ENCODE results near the gene OR6C3.
"Not testable (repeated sequence)": the region's sequence is repeated elsewhere in the genome, so short reads cannot be mapped to it uniquely, and the experiment has no call there.

Gene OR6C3

GRCh38 chr12:55330446-55330845 lies at the start of gene OR6C3:
Gene OR6C3 (plus strand): TSS chr12:55330746. CDS start chr12:55331701, 955 bp downstream.
- DNase-seq (ENCODE audit: low spot score): no peak

DNA sequence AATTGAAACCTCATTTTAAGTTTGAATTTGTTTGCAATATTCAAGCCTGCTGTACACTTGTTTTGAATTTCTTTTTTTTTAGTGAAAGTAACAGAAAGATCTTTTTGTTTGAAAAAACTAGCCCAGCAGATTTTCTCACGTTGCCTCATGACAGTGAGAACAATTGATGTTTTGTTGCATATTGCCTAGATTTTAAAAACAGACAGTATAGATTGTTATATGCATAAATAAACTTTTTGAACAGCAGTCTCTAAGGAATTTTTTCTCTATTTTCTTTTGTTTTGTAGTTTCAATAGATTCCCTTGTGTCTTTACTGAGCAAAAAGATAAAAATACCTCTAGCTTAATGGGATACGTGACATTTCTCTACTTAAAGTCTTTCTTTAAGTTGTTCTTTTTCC lies 49.6 kb upstream of the OR6C3 start:
- peak; percentile 47 for DNase-seq (ENCODE audit: low spot score)

- no peak for DNase-seq (ENCODE audit: low spot score)
Observed at GRCh38 chr12:55289999-55290398, 40.5 kb upstream of the OR6C3 start.

DNA sequence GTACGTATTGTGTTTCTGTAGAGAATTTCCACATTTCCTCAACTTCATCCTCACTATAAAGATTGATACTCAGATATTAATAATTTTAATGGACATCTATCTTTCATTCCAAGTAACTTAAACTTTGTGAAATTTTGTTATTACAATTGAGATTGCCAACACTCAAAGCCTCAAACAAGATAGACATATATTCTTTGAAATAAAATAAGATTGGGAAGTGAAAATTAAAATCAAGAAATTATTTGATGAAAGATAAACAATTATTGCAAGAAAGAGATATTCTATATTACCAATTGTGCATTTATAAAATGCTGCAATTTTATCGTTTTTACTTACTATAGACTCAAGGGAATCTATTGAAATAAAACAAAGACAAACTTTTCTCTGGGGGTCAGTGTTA lies 34.1 kb upstream of the OR6C3 start, which contains the start of gene OR6C6:
OR6C6 (minus strand) TSS at position 101 of the 400 bp plus-strand sequence. CDS start 1,337 bp downstream, outside the sequence.
- DNase-seq (ENCODE audit: low spot score): no peak

GRCh38 chr12:55314043-55314442 lies 16.5 kb upstream of the OR6C3 start, which contains the start of gene OR6C1:
Gene OR6C1 (plus strand): TSS chr12:55314343. CDS start chr12:55320600, 6,257 bp downstream.
- DNase-seq (ENCODE audit: low spot score): no peak

- DNase-seq (ENCODE audit: low spot score): no peak
Observed at GRCh38 chr12:55320201-55320600, 10.3 kb upstream of the OR6C3 start.

DNA sequence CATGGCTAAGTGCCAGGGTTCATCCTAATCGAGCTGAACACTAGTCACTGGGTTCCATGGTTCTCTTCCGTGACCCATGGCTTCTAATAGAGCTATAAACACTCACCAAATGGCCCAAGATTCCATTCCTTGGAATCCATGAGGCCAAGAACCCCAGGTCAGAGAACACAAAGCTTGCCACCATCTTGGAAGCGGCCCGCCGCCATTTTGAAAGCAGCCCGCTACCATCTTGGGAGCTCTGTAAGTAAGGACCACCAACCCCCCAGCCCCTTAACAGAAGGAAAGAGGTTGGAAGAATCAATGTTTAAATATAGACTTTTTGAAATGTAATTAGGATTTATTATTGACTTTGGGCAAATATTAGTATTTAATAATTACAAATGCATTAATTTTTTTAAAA lies 4.7 kb upstream of the OR6C3 start:
- not testable (repeated sequence) for DNase-seq (ENCODE audit: low spot score)

- DNase-seq (ENCODE audit: low spot score): no peak
Observed at GRCh38 chr12:55336002-55336401, 5.5 kb downstream of the OR6C3 start.

DNA sequence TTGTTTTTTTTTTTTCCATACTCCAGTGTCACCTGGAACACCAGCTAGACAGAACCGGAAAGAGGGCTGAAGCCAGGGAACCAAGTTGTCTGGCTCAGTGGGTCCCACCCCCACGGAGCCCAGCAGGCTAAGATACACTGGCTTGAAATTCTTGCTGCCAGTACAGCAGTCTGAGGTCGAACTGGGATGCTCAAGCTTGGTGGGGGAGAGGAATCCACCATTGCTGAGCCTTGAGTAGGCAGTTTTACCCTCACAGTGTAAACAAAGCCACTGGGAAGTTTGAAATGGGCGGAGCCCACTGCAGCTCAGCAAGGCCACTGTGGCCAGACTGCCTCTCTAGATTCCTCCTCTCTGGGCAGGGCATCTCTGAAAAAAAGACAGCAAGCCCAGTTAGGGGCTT lies 24.8 kb downstream of the OR6C3 start:
- not testable (repeated sequence) for DNase-seq (ENCODE audit: low spot score)

DNA sequence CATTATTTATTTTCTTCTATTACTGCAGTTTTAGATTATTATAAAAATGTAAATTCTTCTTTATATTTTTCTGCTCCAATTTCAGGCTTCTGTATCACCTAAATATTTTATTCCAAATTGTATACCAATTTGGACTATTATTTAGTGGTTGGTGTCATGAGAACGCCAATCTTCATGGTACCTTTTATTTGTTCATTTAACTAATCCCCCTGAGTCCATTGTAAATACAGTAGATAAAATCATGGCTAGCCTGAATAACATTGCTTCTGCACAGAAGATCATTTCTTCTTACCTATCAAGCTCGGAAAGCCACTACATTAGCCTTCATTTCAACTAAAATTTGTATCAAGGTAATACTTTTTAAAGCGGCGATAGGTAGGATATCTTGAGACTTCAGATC lies 32.1 kb downstream of the OR6C3 start, which contains the start of gene OR6C75:
OR6C75 (plus strand) TSS at position 301 of the 400 bp plus-strand sequence. CDS start 2,136 bp downstream, outside the sequence.
- no peak for DNase-seq (ENCODE audit: low spot score)

DNA sequence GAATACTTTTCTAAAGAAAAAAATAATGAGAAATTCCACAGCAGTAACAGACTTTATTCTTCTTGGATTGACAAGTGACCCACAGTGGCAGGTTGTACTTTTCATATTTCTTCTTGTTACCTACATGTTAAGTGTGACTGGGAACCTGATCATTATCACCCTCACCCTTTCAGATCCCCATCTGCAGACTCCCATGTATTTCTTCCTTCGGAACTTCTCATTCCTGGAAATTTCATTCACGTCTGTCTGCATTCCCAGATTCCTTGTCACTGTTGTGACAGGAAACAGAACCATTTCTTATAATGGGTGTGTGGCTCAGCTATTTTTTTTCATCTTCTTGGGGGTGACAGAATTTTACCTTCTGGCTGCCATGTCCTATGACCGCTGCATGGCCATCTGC lies 34.5 kb downstream of the OR6C3 start:
- DNase-seq (ENCODE audit: low spot score): no peak

GRCh38 chr12:55372521-55372920 lies 42.0 kb downstream of the OR6C3 start:
- no peak for DNase-seq (ENCODE audit: low spot score)

Data from globus pallidus (tissue), 1 donor.